ENCODE measurements around the gene GIT1. TPM values are rescaled to one million over a fixed set of nuclear protein-coding genes. Genes with fewer than 3 reads are reported as not detected.
"Not testable (repeated sequence)": the region's sequence is repeated elsewhere in the genome, so short reads cannot be mapped to it uniquely, and the experiment has no call there.

The GIT1 gene
- total RNA-seq, 1 donor from 2014 or later = 64.8 TPM

DNA sequence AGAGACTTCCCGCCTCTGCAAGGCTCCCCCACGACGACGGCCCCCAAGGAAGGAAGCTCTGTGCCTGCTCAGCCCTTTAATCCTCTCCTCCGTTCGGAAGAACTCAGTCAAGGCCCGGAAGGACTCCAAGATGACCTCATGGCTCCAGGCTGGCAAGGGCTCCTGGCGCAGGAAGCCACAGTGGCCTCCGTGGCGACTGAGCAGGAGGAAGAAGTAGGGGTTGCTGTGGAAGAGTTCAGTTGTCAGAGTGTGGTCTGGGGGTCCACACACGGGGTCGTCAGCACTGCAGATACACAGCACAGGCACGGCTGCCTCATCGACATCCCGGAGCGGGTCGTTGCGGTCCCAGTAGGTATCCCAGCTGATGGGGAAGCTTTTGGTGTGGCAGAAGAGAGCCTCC lies 26.8 kb downstream of the GIT1 start:
- H3K4me3 ChIP-seq = no peak overlapping the region
- no peaks in the 10 kb centered on the region for H3K27me3 ChIP-seq
- TF ChIP-seq, protein P1, sequence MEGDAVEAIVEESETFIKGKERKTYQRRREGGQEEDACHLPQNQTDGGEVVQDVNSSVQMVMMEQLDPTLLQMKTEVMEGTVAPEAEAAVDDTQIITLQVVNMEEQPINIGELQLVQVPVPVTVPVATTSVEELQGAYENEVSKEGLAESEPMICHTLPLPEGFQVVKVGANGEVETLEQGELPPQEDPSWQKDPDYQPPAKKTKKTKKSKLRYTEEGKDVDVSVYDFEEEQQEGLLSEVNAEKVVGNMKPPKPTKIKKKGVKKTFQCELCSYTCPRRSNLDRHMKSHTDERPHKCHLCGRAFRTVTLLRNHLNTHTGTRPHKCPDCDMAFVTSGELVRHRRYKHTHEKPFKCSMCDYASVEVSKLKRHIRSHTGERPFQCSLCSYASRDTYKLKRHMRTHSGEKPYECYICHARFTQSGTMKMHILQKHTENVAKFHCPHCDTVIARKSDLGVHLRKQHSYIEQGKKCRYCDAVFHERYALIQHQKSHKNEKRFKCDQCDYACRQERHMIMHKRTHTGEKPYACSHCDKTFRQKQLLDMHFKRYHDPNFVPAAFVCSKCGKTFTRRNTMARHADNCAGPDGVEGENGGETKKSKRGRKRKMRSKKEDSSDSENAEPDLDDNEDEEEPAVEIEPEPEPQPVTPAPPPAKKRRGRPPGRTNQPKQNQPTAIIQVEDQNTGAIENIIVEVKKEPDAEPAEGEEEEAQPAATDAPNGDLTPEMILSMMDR (IDR thresholded peaks at IDR 0.05) = no peak
- DNase-seq = peak; percentile 57
- intact Hi-C loops (cut with DNase I) = no loop called here
- H3K27ac ChIP-seq = peak overlapping the region; percentile 26
- H3K36me3 ChIP-seq = peaks cover 5% of the 10 kb centered on the region
- peaks cover 42% of the 10 kb centered on the region for H3K4me1 ChIP-seq
- ATAC-seq = no peak
- H3K9me3 ChIP-seq = no peaks in the 10 kb centered on the region

DNA sequence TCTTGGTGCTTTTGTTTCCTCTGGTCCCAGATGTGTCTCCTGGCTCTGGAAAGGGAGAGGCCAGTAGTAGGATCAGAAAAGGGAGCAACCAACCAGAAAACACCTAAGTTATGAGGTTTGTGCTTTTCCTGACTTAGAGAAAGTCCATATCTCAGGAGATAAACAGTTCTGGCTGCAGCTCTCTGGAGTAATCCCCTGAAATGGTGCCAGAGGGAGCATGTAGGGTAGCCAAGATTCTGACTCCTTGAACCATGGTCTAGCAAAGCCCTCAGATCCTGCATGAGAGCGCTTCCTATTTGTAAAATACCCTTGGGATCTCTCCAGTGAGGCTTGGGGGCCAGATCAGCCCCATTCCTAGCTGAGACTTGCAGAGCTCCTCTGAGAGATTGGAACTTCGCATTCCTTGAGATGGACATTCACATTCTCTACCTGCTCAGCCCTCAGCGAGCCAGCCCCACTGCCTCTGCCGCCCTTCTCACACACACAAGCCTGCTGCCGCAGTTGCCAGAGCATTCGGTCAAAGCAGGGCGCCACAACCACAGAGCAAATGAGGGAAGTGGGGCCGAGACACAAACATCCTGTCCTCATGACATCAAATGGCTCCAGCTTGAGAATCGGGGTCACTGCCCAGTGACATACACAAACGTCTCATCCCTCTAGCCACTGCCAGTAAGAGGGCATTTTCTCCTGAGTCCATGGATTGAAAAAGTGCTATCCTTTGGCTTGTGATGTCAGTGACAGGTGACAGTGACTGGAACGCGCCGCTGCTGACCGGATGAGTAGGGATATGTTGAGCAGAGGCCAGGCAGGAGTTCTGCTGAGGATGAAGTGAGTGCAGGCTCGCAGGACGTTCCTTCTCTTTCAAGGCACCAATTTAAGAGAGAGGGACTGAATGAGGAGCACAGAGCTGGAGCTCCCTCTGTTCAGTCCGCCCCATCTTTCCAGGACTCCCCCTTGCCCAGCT lies 27.6 kb downstream of the GIT1 start:
- intact Hi-C loops (cut with DNase I) = no loop called here
- Histone ChIP-seq H3K4me3 (no peak overlapping the region), H3K36me3 (peaks cover 5% of the 10 kb centered on the region), H3K4me1 (peaks cover 42% of the 10 kb centered on the region), H3K27me3 (no peaks in the 10 kb centered on the region), H3K27ac (peak overlapping the region; percentile 26), H3K9me3 (no peaks in the 10 kb centered on the region)
- peak; percentile 6 for ATAC-seq
- peak; percentile 65 for DNase-seq
- TF ChIP-seq, protein P1 (IDR thresholded peaks at IDR 0.05) = no peak

DNA sequence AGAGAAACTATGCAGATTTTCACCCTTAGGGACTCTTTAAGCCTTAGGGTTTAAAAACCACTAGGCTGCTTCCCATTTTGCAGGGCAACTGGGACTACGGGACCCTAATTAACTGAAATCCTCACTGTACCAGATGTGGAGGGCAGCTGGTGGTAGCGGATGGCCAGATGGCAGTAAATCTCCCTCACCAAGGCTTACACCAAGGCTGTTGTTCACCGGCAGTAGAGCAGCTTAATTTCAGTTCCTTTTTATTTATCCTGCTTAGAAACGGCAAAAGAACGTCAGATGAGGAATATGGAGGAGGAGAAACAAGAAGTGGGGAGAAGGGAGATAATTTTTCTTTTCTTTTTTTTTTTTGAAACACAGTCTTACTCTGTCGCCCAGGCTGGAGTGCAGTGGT lies 29.1 kb downstream of the GIT1 start:
- Histone ChIP-seq H3K27me3 (no peaks in the 10 kb centered on the region), H3K36me3 (peaks cover 5% of the 10 kb centered on the region), H3K27ac (peak overlapping the region; percentile 11), H3K9me3 (no peaks in the 10 kb centered on the region), H3K4me3 (no peak overlapping the region), H3K4me1 (peaks cover 29% of the 10 kb centered on the region)
- TF ChIP-seq, protein P1 (IDR thresholded peaks at IDR 0.05) = no peak
- no peak for DNase-seq
- intact Hi-C loops (cut with DNase I) = no loop called here
- ATAC-seq = peak; percentile 61

DNA sequence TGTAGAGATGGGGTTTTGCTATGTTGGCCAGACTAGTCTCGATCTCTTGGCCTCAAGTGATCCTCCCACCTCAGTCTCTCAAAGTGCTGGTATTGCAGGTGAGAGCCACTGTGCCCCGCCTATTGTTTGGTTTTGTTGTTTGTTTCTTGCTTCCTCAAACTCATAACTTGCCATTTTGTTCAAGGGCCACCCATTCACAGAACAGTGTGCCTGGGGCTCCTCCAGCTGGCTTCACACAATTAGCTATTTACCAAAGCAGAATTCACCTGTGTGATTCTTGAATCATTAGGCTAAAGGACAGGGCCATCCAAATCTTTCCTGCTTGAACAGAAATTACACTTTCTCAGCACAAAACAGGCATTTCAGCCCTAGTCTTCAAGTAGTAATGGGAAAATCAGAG lies 29.8 kb downstream of the GIT1 start:
- H3K4me3 ChIP-seq = no peak overlapping the region
- ATAC-seq (no peak), DNase-seq (no peak)
- intact Hi-C loops (cut with DNase I) = no loop called here
- H3K36me3 ChIP-seq = peaks cover 5% of the 10 kb centered on the region
- H3K27ac ChIP-seq = no peak overlapping the region
- H3K9me3 ChIP-seq = no peaks in the 10 kb centered on the region
- TF ChIP-seq, protein P1 (IDR thresholded peaks at IDR 0.05) = no peak
- peaks cover 23% of the 10 kb centered on the region for H3K4me1 ChIP-seq
- no peaks in the 10 kb centered on the region for H3K27me3 ChIP-seq

DNA sequence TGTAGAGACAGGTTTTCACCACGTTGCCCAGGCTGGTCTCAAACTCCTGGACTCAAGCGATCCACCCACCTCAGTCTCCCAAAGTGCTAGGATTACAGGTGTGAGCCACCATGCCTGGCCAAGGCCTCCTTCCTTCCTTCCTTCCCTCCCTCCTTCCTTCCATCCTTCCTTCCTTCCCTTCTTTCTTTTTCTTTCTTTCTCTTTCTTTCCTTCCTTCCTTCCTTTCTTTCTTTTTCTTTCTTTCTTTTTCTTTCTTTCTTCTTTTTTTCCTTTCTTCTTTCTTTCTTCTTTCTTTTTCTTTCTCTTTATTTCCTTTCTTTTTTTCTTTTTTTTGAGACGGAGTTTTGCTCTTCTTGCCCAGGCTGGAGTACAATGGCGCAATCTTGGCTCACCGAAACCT lies 31.3 kb downstream of the GIT1 start:
- ATAC-seq; H3K9me3 ChIP-seq; intact Hi-C loops (cut with DNase I); H3K27me3 ChIP-seq; H3K36me3 ChIP-seq; H3K4me3 ChIP-seq; DNase-seq; H3K27ac ChIP-seq: not testable (repeated sequence)
- peaks cover 17% of the 10 kb centered on the region for H3K4me1 ChIP-seq

DNA sequence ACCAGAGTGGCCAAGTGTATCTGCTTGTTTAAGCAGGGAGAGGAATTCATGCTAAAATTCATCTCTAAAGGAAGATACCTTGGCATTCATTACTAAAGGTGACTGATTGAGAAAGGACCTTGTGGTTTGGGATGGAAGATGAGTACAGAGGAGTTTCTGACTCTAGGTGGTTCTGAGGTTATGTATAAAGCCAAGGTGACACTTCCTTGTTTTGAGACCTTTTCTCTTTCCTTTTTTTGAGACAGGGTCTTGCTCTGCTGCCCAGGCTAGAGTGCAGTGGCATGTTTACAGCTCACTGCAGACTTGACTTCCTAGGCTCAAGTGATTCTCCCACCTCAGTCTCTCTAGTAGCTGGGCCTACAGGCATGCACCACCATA lies 31.7 kb downstream of the GIT1 start:
- DNase-seq = no peak
- Histone ChIP-seq H3K27ac (no peak overlapping the region), H3K27me3 (no peaks in the 10 kb centered on the region), H3K4me1 (peaks cover 15% of the 10 kb centered on the region), H3K4me3 (no peak overlapping the region), H3K36me3 (peaks cover 4% of the 10 kb centered on the region), H3K9me3 (no peaks in the 10 kb centered on the region)
- TF ChIP-seq, protein P1 (IDR thresholded peaks at IDR 0.05) = no peak
- intact Hi-C loops (cut with DNase I) = no loop called here
- ATAC-seq = no peak

Measured in upper lobe of right lung (tissue), 1 donor.